ENCODE measurements around the gene RAPGEF4. TPM values are rescaled to one million over a fixed set of nuclear protein-coding genes. Genes with fewer than 3 reads are reported as not detected.

Gene RAPGEF4
- total and polyA plus RNA-seq, 12 donors = 1.2 to 11.2 (median 7.9) TPM

GRCh38 chr2:172836827-172837226 lies 101.2 kb downstream of the RAPGEF4 start:
- intact Hi-C loops (cut with DNase I) = no loop called here
- no peak for TF ChIP-seq CTCF (IDR thresholded peaks at IDR 0.05)

GRCh38 chr2:172839446-172839845 lies 103.8 kb downstream of the RAPGEF4 start:
- WGBS, 2 donors = 94 to 96% methylated on average over 2 of the region's 2 CpGs
- intact Hi-C loops (cut with DNase I) = no loop called here
- no peaks in the 10 kb centered on the region for H3K9me3 ChIP-seq
- H3K27me3 ChIP-seq = no peaks in the 10 kb centered on the region
- H3K4me3 ChIP-seq = no peak overlapping the region
- ATAC-seq (no peak), DNase-seq (no peak)
- peaks cover 0 to 28% (median 16%) of the 10 kb centered on the region in 9 donors for H3K4me1 ChIP-seq
- H3K27ac ChIP-seq = no peak overlapping the region
- no peaks in the 10 kb centered on the region for H3K36me3 ChIP-seq
- no peak for TF ChIP-seq CTCF (IDR thresholded peaks at IDR 0.05)

More at GRCh38 chr2:172836827-172837226, 101.2 kb downstream of the RAPGEF4 start:
- Histone ChIP-seq H3K36me3 (no peaks in the 10 kb centered on the region), H3K27me3 (no peaks in the 10 kb centered on the region), H3K9me3 (no peaks in the 10 kb centered on the region), H3K27ac (peak overlapping the region in 8 of 10 donors; percentile 26 to 69 (median 52)), H3K4me1 (peaks cover 0 to 29% (median 12%) of the 10 kb centered on the region in 9 donors), H3K4me3 (no peak overlapping the region)
- DNase-seq = no peak
- ATAC-seq = no peak

- TF ChIP-seq CTCF (IDR thresholded peaks at IDR 0.05) = no peak
- H3K27me3 ChIP-seq = no peaks in the 10 kb centered on the region
- no peak for DNase-seq
- H3K27ac ChIP-seq = no peak overlapping the region
- H3K4me1 ChIP-seq = peaks cover 0 to 31% (median 8%) of the 10 kb centered on the region in 9 donors
- intact Hi-C loops (cut with DNase I) = no loop called here
- H3K4me3 ChIP-seq = no peak overlapping the region
- WGBS, 2 donors = 83% methylated on average over 5 of the region's 5 CpGs
- no peaks in the 10 kb centered on the region for H3K36me3 ChIP-seq
- peak in 1 of 8 donors; percentile 13 for ATAC-seq
- H3K9me3 ChIP-seq = no peaks in the 10 kb centered on the region
These were observed 107.0 kb downstream of the RAPGEF4 start for GRCh38 chr2:172842511-172843265.

- no peaks in the 10 kb centered on the region for H3K9me3 ChIP-seq
- no peak overlapping the region for H3K27ac ChIP-seq
- H3K36me3 ChIP-seq = no peaks in the 10 kb centered on the region
- DNase-seq = no peak
- H3K4me1 ChIP-seq = peaks cover 0 to 31% (median 8%) of the 10 kb centered on the region in 9 donors
- H3K4me3 ChIP-seq = no peak overlapping the region
- intact Hi-C loops (cut with DNase I) = no loop called here
- no peak for TF ChIP-seq CTCF (IDR thresholded peaks at IDR 0.05)
- no peaks in the 10 kb centered on the region for H3K27me3 ChIP-seq
- ATAC-seq = no peak
- WGBS, 2 donors = 96% methylated on average over 1 of the region's 1 CpG
These were observed 107.6 kb downstream of the RAPGEF4 start for GRCh38 chr2:172843266-172843582.
